GM12874 (cell line): ENCODE results near the gene IP6K1.

Experiments
- CTCF ChIP-seq: IDR thresholded peaks from 2 replicates; pipeline ENCODE4 v1.5.1; 2011; ENCODE audit warnings: low read depth, mild to moderate bottlenecking, control low read depth, low read length, moderate library complexity; ENCODE audit not compliant: insufficient read depth

IP6K1 gene

GRCh38 chr3:49805897-49806701, 19.8 kb upstream of the IP6K1 start:
- TF ChIP-seq CTCF: no peak

GRCh38 chr3:49805367-49805782, 19.0 kb upstream of the IP6K1 start:
- no peak for TF ChIP-seq CTCF

- TF ChIP-seq CTCF: no peak
Measured at GRCh38 chr3:49804141-49805041, 18.0 kb upstream of the IP6K1 start.

GRCh38 chr3:49803465-49804140, 17.3 kb upstream of the IP6K1 start:
- no peak for TF ChIP-seq CTCF

- TF ChIP-seq CTCF: peak; percentile 96
Measured at GRCh38 chr3:49802719-49803464, 16.6 kb upstream of the IP6K1 start, which contains the start of gene INKA1. Gene INKA1, plus strand, starts transcription at chr3:49803261. Its CDS starts 132 bp downstream, at chr3:49803393.

- TF ChIP-seq CTCF: no peak
Measured at GRCh38 chr3:49801160-49801559, 14.8 kb upstream of the IP6K1 start.
